ENCODE measurements around the gene ASNSD1. TPM values are rescaled to one million over a fixed set of nuclear protein-coding genes. Genes with fewer than 3 reads are reported as not detected.
"Not testable (repeated sequence)": the region's sequence is repeated elsewhere in the genome, so short reads cannot be mapped to it uniquely, and the experiment has no call there.

The ASNSD1 gene
- total and polyA plus RNA-seq, 2 donors: 44.0 to 47.0 TPM

DNA sequence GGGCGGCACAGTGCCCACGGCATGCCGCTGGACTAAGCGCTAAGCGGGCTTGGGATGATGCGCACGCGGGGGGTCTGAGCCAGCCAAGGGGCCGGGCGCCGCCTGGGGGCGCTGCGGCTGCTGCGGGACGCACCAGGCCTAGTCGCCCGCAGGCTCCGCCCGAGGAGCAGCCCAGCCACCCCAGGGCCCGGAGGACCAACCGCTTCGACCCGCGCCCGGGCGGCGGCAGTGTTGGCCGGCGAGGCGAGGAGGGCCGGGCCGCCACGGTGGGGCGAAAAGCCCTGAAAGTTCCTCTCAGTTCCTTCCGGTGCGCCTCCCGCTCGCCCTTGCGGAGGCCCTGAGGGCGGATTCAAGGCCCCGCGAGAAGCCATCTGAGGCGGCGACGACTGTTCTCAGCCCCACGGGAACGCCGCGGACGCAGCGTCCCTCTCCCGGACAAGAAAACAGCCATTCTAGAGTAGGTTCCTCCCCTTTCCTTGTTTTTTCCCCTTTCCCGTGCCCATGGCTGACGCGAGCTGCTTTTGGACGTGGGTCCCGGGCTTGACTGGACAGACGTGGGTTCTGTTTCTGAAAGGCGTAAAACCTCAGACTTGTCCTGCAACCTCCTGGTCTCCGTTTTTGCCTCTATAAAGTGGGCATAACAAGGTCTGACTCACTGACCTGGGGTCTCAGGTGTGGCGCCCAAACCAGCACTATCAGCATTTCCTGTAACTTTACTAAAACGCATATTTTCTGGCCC is 13.3 kb downstream of the ASNSD1 start, which contains the start of gene ANKAR:
Gene ANKAR, plus strand, starts transcription at position 297 of the 739 bp plus-strand sequence. CDS start 1,821 bp downstream, outside the sequence.
- 2% methylated on average over 62 of the region's 62 CpGs for WGBS
- DNase-seq (ENCODE audit: low read depth in 6 of 9, low spot score in 9 of 9): peak in 7 of 9 donors; percentile 55 to 87 (median 74)

GRCh38 chr2:189676471-189676870 is 15.2 kb downstream of the ASNSD1 start:
- Histone ChIP-seq H3K27ac (ENCODE audit: low read depth in 1 of 2, low read length in 1 of 2) (no peak overlapping the region), H3K4me1 (ENCODE audit: control insufficient read depth in 2 of 2, insufficient read depth in 2 of 2, low read length in 2 of 2) (peaks cover 4 to 10% of the 10 kb centered on the region in 2 donors), H3K4me3 (ENCODE audit: low read length in 2 of 2) (no peak overlapping the region), H3K27me3 (ENCODE audit: control insufficient read depth in 2 of 2, insufficient read depth in 1 of 2, low read length in 1 of 2) (no peaks in the 10 kb centered on the region), H3K9me3 (ENCODE audit: control insufficient read depth in 2 of 2, insufficient read depth in 1 of 2, low read length in 1 of 2) (no peaks in the 10 kb centered on the region), H3K36me3 (ENCODE audit: control insufficient read depth in 2 of 2, insufficient read depth in 2 of 2, low read length in 1 of 2) (peaks cover 2 to 9% of the 10 kb centered on the region in 2 donors)
- WGBS: 97% methylated on average over 4 of the region's 4 CpGs
- DNase-seq (ENCODE audit: low read depth in 6 of 9, low spot score in 9 of 9): no peak

More for the DNA sequence above, 13.3 kb downstream of the ASNSD1 start, which contains the start of gene ANKAR:
- H3K27ac ChIP-seq (ENCODE audit: low read depth in 1 of 2, low read length in 1 of 2): peak within 1 kb of the TSS; percentile 70 to 87
- no peaks in the 10 kb centered on the region for H3K27me3 ChIP-seq (ENCODE audit: control insufficient read depth in 2 of 2, insufficient read depth in 1 of 2, low read length in 1 of 2)
- H3K36me3 ChIP-seq (ENCODE audit: control insufficient read depth in 2 of 2, insufficient read depth in 2 of 2, low read length in 1 of 2): peaks cover 5 to 23% of the 10 kb centered on the region in 2 donors
- peaks cover 4 to 10% of the 10 kb centered on the region in 2 donors for H3K4me1 ChIP-seq (ENCODE audit: control insufficient read depth in 2 of 2, insufficient read depth in 2 of 2, low read length in 2 of 2)
- no peaks in the 10 kb centered on the region for H3K9me3 ChIP-seq (ENCODE audit: control insufficient read depth in 2 of 2, insufficient read depth in 1 of 2, low read length in 1 of 2)
- H3K4me3 ChIP-seq (ENCODE audit: low read length in 2 of 2): peak within 1 kb of the TSS; percentile 67 to 77

DNA sequence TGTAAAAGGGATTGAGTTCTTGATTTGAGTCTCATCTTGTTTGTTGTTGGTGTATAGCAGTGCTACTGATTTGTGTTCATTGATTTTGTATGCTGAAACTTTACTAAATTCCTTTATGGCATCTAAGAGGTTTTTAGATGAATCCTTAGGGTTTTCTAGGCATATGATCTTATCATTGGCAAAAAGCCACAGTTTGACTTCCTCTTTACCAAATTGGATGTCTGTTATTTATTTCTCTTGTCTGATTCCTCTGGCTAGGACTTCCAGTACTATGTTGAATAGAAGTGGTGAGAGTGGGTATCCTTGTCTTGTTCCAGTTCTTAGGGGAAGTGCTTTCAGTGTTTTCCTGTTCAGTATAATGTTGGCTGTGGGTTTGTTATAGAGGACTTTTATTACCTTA is 18.0 kb downstream of the ASNSD1 start:
- H3K4me1 ChIP-seq (ENCODE audit: control insufficient read depth in 2 of 2, insufficient read depth in 2 of 2, low read length in 2 of 2): peaks cover 1 to 4% of the 10 kb centered on the region in 2 donors
- no peaks in the 10 kb centered on the region for H3K27me3 ChIP-seq (ENCODE audit: control insufficient read depth in 2 of 2, insufficient read depth in 1 of 2, low read length in 1 of 2)
- no peak overlapping the region for H3K4me3 ChIP-seq (ENCODE audit: low read length in 2 of 2)
- H3K9me3 ChIP-seq (ENCODE audit: control insufficient read depth in 2 of 2, insufficient read depth in 1 of 2, low read length in 1 of 2): no peaks in the 10 kb centered on the region
- no peak for DNase-seq (ENCODE audit: low read depth in 6 of 9, low spot score in 9 of 9)
- H3K36me3 ChIP-seq (ENCODE audit: control insufficient read depth in 2 of 2, insufficient read depth in 2 of 2, low read length in 1 of 2): no peaks in the 10 kb centered on the region
- H3K27ac ChIP-seq (ENCODE audit: low read depth in 1 of 2, low read length in 1 of 2): no peak overlapping the region

GRCh38 chr2:189681203-189681602 is 19.9 kb downstream of the ASNSD1 start:
- WGBS: 98% methylated on average over 1 of the region's 1 CpG
- Histone ChIP-seq H3K4me1 (ENCODE audit: control insufficient read depth in 2 of 2, insufficient read depth in 2 of 2, low read length in 2 of 2) (peaks cover 0 to 5% of the 10 kb centered on the region in 2 donors), H3K9me3 (ENCODE audit: control insufficient read depth in 2 of 2, insufficient read depth in 1 of 2, low read length in 1 of 2) (no peaks in the 10 kb centered on the region), H3K27ac (ENCODE audit: low read depth in 1 of 2, low read length in 1 of 2) (no peak overlapping the region), H3K4me3 (ENCODE audit: low read length in 2 of 2) (no peak overlapping the region), H3K27me3 (ENCODE audit: control insufficient read depth in 2 of 2, insufficient read depth in 1 of 2, low read length in 1 of 2) (no peaks in the 10 kb centered on the region), H3K36me3 (ENCODE audit: control insufficient read depth in 2 of 2, insufficient read depth in 2 of 2, low read length in 1 of 2) (no peaks in the 10 kb centered on the region)
- no peak for DNase-seq (ENCODE audit: low read depth in 6 of 9, low spot score in 9 of 9)

GRCh38 chr2:189681903-189682302 is 20.6 kb downstream of the ASNSD1 start:
- no peak overlapping the region for H3K4me3 ChIP-seq (ENCODE audit: low read length in 2 of 2)
- no peaks in the 10 kb centered on the region for H3K36me3 ChIP-seq (ENCODE audit: control insufficient read depth in 2 of 2, insufficient read depth in 2 of 2, low read length in 1 of 2)
- H3K27ac ChIP-seq (ENCODE audit: low read depth in 1 of 2, low read length in 1 of 2): no peak overlapping the region
- H3K9me3 ChIP-seq (ENCODE audit: control insufficient read depth in 2 of 2, insufficient read depth in 1 of 2, low read length in 1 of 2): no peaks in the 10 kb centered on the region
- H3K27me3 ChIP-seq (ENCODE audit: control insufficient read depth in 2 of 2, insufficient read depth in 1 of 2, low read length in 1 of 2): no peaks in the 10 kb centered on the region
- peaks cover 0 to 5% of the 10 kb centered on the region in 2 donors for H3K4me1 ChIP-seq (ENCODE audit: control insufficient read depth in 2 of 2, insufficient read depth in 2 of 2, low read length in 2 of 2)
- no peak for DNase-seq (ENCODE audit: low read depth in 6 of 9, low spot score in 9 of 9)

DNA sequence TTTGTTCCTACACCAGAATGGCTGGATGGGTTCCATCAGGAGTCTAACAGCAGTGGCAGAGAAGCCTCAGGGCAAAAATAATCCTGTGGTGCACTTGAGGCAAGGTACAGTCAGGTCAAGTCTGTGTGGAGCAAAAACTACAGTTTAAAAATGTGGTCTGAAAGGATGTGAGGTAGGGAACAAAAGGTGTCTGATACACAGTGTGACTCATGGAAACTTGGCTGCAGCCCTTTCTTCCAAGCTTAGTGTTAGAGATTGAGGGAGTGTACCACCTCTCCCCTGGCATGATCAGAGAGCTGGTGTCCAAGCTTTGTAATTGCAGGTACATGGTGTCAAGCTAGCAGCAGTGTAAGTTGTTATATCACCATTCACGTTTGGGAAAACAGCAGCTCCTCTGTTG is 22.1 kb downstream of the ASNSD1 start:
- DNase-seq (ENCODE audit: low read depth in 6 of 9, low spot score in 9 of 9): no peak
- Histone ChIP-seq H3K4me3 (ENCODE audit: low read length in 2 of 2) (no peak overlapping the region), H3K9me3 (ENCODE audit: control insufficient read depth in 2 of 2, insufficient read depth in 1 of 2, low read length in 1 of 2) (no peaks in the 10 kb centered on the region), H3K27ac (ENCODE audit: low read depth in 1 of 2, low read length in 1 of 2) (no peak overlapping the region), H3K4me1 (ENCODE audit: control insufficient read depth in 2 of 2, insufficient read depth in 2 of 2, low read length in 2 of 2) (peaks cover 0 to 5% of the 10 kb centered on the region in 2 donors), H3K36me3 (ENCODE audit: control insufficient read depth in 2 of 2, insufficient read depth in 2 of 2, low read length in 1 of 2) (no peaks in the 10 kb centered on the region), H3K27me3 (ENCODE audit: control insufficient read depth in 2 of 2, insufficient read depth in 1 of 2, low read length in 1 of 2) (no peaks in the 10 kb centered on the region)
- WGBS: 100% methylated on average over 1 of the region's 1 CpG

- 97% methylated on average over 1 of the region's 1 CpG for WGBS
- DNase-seq (ENCODE audit: low read depth in 6 of 9, low spot score in 9 of 9): no peak
- Histone ChIP-seq H3K36me3 (ENCODE audit: control insufficient read depth in 2 of 2, insufficient read depth in 2 of 2, low read length in 1 of 2) (no peaks in the 10 kb centered on the region), H3K9me3 (ENCODE audit: control insufficient read depth in 2 of 2, insufficient read depth in 1 of 2, low read length in 1 of 2) (no peaks in the 10 kb centered on the region), H3K4me3 (ENCODE audit: low read length in 2 of 2) (no peak overlapping the region), H3K27me3 (ENCODE audit: control insufficient read depth in 2 of 2, insufficient read depth in 1 of 2, low read length in 1 of 2) (no peaks in the 10 kb centered on the region), H3K4me1 (ENCODE audit: control insufficient read depth in 2 of 2, insufficient read depth in 2 of 2, low read length in 2 of 2) (peaks cover 0 to 5% of the 10 kb centered on the region in 2 donors), H3K27ac (ENCODE audit: low read depth in 1 of 2, low read length in 1 of 2) (no peak overlapping the region)
Measured at GRCh38 chr2:189684811-189685210, 23.6 kb downstream of the ASNSD1 start.

GRCh38 chr2:189685540-189686229 is 24.4 kb downstream of the ASNSD1 start:
- WGBS: 74% methylated on average over 2 of the region's 2 CpGs
- no peak overlapping the region for H3K4me3 ChIP-seq (ENCODE audit: low read length in 2 of 2)
- no peaks in the 10 kb centered on the region for H3K36me3 ChIP-seq (ENCODE audit: control insufficient read depth in 2 of 2, insufficient read depth in 2 of 2, low read length in 1 of 2)
- no peaks in the 10 kb centered on the region for H3K9me3 ChIP-seq (ENCODE audit: control insufficient read depth in 2 of 2, insufficient read depth in 1 of 2, low read length in 1 of 2)
- H3K4me1 ChIP-seq (ENCODE audit: control insufficient read depth in 2 of 2, insufficient read depth in 2 of 2, low read length in 2 of 2): peaks cover 0 to 5% of the 10 kb centered on the region in 2 donors
- H3K27me3 ChIP-seq (ENCODE audit: control insufficient read depth in 2 of 2, insufficient read depth in 1 of 2, low read length in 1 of 2): no peaks in the 10 kb centered on the region
- DNase-seq (ENCODE audit: low read depth in 6 of 9, low spot score in 9 of 9): no peak
- no peak overlapping the region for H3K27ac ChIP-seq (ENCODE audit: low read depth in 1 of 2, low read length in 1 of 2)

DNA sequence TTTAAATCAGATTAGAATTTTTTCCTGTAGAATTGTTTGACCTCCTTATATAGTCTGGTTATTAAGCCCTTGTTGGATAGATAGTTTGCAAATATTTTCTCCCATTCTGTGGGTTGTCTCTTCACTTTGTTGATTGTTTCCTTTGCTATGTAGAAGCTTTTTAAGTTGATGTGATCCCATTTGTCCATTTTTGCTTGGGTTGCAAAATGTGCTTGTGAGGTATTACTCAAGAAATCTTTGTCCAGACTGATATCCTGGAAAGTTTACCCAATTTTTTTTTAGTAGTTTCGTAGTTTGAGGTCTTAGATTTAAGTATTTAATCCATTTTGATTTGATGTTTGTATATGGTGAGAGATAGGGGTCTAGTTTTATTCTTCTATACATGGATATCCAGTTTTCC is 26.5 kb downstream of the ASNSD1 start:
- 97% methylated on average over 1 of the region's 1 CpG for WGBS
- not testable (repeated sequence) for H3K36me3 ChIP-seq (ENCODE audit: control insufficient read depth in 2 of 2, insufficient read depth in 2 of 2, low read length in 1 of 2); H3K4me3 ChIP-seq (ENCODE audit: low read length in 2 of 2); H3K4me1 ChIP-seq (ENCODE audit: control insufficient read depth in 2 of 2, insufficient read depth in 2 of 2, low read length in 2 of 2); H3K9me3 ChIP-seq (ENCODE audit: control insufficient read depth in 2 of 2, insufficient read depth in 1 of 2, low read length in 1 of 2); H3K27me3 ChIP-seq (ENCODE audit: control insufficient read depth in 2 of 2, insufficient read depth in 1 of 2, low read length in 1 of 2); H3K27ac ChIP-seq (ENCODE audit: low read depth in 1 of 2, low read length in 1 of 2); DNase-seq (ENCODE audit: low read depth in 6 of 9, low spot score in 9 of 9)

All from thymus (tissue), 11 donors.